ENCODE results near the gene SCN2A. TPM values are rescaled to one million over a fixed set of nuclear protein-coding genes. Genes with fewer than 3 reads are reported as not detected.
A peak's percentile ranks its signal among the peaks of the same experiment; 100 is the strongest.

Gene SCN2A
- total and polyA plus RNA-seq, 4 donors = 0.02 to 0.31 (median 0.11) TPM

DNA sequence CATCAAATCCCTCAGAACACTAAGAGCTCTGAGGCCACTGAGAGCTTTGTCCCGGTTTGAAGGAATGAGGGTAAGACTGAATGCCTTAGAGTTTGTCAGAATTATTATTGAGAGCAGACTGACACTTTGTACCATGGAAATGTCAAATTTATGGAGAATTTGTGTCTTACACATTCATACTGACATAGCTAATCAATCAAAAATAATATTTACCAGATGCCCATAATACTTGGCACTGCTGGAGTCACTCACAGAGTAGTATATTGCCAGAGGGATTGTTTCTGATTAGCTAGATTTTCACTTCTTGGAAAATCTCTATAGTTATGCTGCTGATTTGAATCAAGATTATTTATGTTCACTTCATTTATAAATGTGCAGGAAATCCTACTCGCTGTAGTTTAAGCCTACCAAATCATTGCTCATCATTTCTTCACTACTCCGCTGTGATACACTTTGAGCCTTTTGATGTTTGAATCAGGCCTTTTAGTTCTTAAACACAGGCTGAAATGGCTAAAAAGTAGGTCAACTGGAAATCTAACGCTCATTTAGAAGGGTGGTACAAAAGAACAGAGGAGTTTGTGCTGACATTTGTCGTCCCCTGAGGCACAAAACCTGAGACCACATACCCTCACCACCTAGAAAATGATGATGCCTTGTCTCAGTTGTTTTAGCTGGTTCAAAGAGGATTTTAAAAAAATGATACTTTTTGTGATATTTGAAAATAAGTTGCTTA is 134.2 kb downstream of the SCN2A start:
- H3K9ac ChIP-seq (ENCODE audit: insufficient read depth in 1 of 2, low read length in 2 of 2) = no peak overlapping the region
- H3K4me3 ChIP-seq = no peak overlapping the region
- no peak for DNase-seq
- no peaks in the 10 kb centered on the region for H3K27me3 ChIP-seq (ENCODE audit: control insufficient read depth in 3 of 3, insufficient read depth in 3 of 3, low read length in 2 of 3)
- peaks cover 0 to 8% (median 0%) of the 10 kb centered on the region in 5 donors for H3K4me1 ChIP-seq (ENCODE audit: control insufficient read depth in 5 of 5, insufficient read depth in 5 of 5, low read length in 5 of 5)
- no peaks in the 10 kb centered on the region for H3K9me3 ChIP-seq (ENCODE audit: control insufficient read depth in 4 of 4, insufficient read depth in 3 of 4, low read length in 3 of 4)
- 79 to 90% methylated on average over 5 of the region's 5 CpGs for WGBS, 2 donors
- no peak overlapping the region for H3K27ac ChIP-seq (ENCODE audit: low read depth in 1 of 2, low read length in 1 of 2)
- no peak for ATAC-seq (ENCODE audit: insufficient read depth, low FRiP score)
- no peaks in the 10 kb centered on the region for H3K36me3 ChIP-seq (ENCODE audit: control insufficient read depth in 4 of 4, insufficient read depth in 4 of 4, low read length in 4 of 4)
- TF ChIP-seq, protein P1, sequence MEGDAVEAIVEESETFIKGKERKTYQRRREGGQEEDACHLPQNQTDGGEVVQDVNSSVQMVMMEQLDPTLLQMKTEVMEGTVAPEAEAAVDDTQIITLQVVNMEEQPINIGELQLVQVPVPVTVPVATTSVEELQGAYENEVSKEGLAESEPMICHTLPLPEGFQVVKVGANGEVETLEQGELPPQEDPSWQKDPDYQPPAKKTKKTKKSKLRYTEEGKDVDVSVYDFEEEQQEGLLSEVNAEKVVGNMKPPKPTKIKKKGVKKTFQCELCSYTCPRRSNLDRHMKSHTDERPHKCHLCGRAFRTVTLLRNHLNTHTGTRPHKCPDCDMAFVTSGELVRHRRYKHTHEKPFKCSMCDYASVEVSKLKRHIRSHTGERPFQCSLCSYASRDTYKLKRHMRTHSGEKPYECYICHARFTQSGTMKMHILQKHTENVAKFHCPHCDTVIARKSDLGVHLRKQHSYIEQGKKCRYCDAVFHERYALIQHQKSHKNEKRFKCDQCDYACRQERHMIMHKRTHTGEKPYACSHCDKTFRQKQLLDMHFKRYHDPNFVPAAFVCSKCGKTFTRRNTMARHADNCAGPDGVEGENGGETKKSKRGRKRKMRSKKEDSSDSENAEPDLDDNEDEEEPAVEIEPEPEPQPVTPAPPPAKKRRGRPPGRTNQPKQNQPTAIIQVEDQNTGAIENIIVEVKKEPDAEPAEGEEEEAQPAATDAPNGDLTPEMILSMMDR (IDR thresholded peaks at IDR 0.05; ENCODE audit: control extremely low read depth, extremely low read depth) = no peak

DNA sequence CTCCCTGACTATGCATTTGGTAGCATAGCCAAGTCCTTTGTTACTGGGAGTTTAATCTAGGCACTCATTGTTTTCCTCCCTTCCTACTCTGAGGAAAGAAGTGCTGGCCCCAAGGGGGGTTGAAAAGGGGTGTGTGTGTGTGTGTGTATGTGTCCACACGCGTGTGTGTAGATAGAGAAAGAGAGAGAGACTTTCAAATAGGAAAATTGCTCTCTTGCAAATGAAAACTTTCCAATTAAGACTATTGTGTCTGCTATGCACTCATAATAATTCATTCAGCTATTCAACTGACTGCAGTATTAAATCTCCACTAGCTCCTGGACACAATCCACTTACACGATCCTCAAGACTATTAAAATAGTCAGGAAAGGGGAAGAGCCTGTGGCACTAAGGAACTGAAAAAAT is 137.4 kb downstream of the SCN2A start:
- DNase-seq (peak in 1 of 3 donors; percentile 19), ATAC-seq (ENCODE audit: insufficient read depth, low FRiP score) (no peak)
- H3K27ac ChIP-seq (ENCODE audit: low read depth in 1 of 2, low read length in 1 of 2) = no peak overlapping the region
- H3K9me3 ChIP-seq (ENCODE audit: control insufficient read depth in 4 of 4, insufficient read depth in 3 of 4, low read length in 3 of 4) = no peaks in the 10 kb centered on the region
- 33 to 67% methylated on average over 3 of the region's 3 CpGs for WGBS, 2 donors
- no peaks in the 10 kb centered on the region for H3K36me3 ChIP-seq (ENCODE audit: control insufficient read depth in 4 of 4, insufficient read depth in 4 of 4, low read length in 4 of 4)
- H3K27me3 ChIP-seq (ENCODE audit: control insufficient read depth in 3 of 3, insufficient read depth in 3 of 3, low read length in 2 of 3) = no peaks in the 10 kb centered on the region
- H3K4me1 ChIP-seq (ENCODE audit: control insufficient read depth in 5 of 5, insufficient read depth in 5 of 5, low read length in 5 of 5) = peaks cover 0 to 8% (median 0%) of the 10 kb centered on the region in 5 donors
- no peak overlapping the region for H3K4me3 ChIP-seq
- TF ChIP-seq, protein P1 (IDR thresholded peaks at IDR 0.05; ENCODE audit: control extremely low read depth, extremely low read depth) = no peak
- no peak overlapping the region for H3K9ac ChIP-seq (ENCODE audit: insufficient read depth in 1 of 2, low read length in 2 of 2)

DNA sequence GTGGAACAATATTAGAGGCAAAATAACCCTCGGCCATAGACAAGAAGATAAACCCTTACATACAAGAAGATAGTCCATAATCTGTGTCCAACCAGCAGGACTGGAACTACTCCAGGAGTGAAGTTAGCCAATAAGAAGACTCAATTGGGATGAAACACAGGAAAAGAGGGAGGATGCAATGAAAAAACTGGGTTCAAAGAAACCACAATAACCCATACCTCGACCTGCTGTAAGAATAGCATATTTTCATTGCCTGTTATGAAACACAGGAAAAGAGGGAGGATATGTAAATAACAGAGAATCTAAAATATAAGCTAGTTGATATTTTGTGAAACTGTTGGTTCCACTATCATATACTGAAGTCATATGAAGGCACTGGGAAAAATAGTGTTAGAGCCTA is 143.1 kb downstream of the SCN2A start:
- TF ChIP-seq, protein P1 (IDR thresholded peaks at IDR 0.05; ENCODE audit: control extremely low read depth, extremely low read depth) = no peak
- DNase-seq = no peak
- Histone ChIP-seq H3K36me3 (ENCODE audit: control insufficient read depth in 4 of 4, insufficient read depth in 4 of 4, low read length in 4 of 4) (no peaks in the 10 kb centered on the region), H3K4me3 (no peak overlapping the region), H3K4me1 (ENCODE audit: control insufficient read depth in 5 of 5, insufficient read depth in 5 of 5, low read length in 5 of 5) (no peaks in the 10 kb centered on the region), H3K9me3 (ENCODE audit: control insufficient read depth in 4 of 4, insufficient read depth in 3 of 4, low read length in 3 of 4) (no peaks in the 10 kb centered on the region), H3K9ac (ENCODE audit: insufficient read depth in 1 of 2, low read length in 2 of 2) (no peak overlapping the region), H3K27ac (ENCODE audit: low read depth in 1 of 2, low read length in 1 of 2) (no peak overlapping the region), H3K27me3 (ENCODE audit: control insufficient read depth in 3 of 3, insufficient read depth in 3 of 3, low read length in 2 of 3) (no peaks in the 10 kb centered on the region)
- no peak for ATAC-seq (ENCODE audit: insufficient read depth, low FRiP score)
- 64% methylated on average over 2 of the region's 2 CpGs for WGBS, 2 donors

DNA sequence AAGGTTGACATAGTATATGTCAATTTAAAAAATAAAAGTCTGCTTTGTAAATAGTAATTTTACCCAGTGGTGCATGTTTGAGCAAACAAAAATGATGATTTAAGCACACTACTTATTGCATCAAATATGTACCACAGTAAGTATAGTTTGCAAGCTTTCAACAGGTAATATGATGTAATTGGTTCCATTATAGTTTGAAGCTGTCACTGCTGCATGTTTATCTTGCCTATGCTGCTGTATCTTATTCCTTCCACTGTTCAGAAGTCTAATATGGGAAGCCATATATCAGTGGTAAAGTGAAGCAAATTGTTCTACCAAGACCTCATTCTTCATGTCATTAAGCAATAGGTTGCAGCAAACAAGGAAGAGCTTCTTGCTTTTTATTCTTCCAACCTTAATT is 151.7 kb downstream of the SCN2A start:
- Histone ChIP-seq H3K27me3 (ENCODE audit: control insufficient read depth in 3 of 3, insufficient read depth in 3 of 3, low read length in 2 of 3) (no peaks in the 10 kb centered on the region), H3K36me3 (ENCODE audit: control insufficient read depth in 4 of 4, insufficient read depth in 4 of 4, low read length in 4 of 4) (no peaks in the 10 kb centered on the region), H3K9ac (ENCODE audit: insufficient read depth in 1 of 2, low read length in 2 of 2) (no peak overlapping the region), H3K4me1 (ENCODE audit: control insufficient read depth in 5 of 5, insufficient read depth in 5 of 5, low read length in 5 of 5) (no peaks in the 10 kb centered on the region), H3K4me3 (no peak overlapping the region), H3K27ac (ENCODE audit: low read depth in 1 of 2, low read length in 1 of 2) (no peak overlapping the region), H3K9me3 (ENCODE audit: control insufficient read depth in 4 of 4, insufficient read depth in 3 of 4, low read length in 3 of 4) (no peaks in the 10 kb centered on the region)
- TF ChIP-seq, protein P1 (IDR thresholded peaks at IDR 0.05; ENCODE audit: control extremely low read depth, extremely low read depth) = no peak
- ATAC-seq (ENCODE audit: insufficient read depth, low FRiP score) (no peak), DNase-seq (no peak)

All from lung (tissue), 12 donors.